ENCODE measurements around the gene PLXDC2. TPM values are rescaled to one million over a fixed set of nuclear protein-coding genes. Genes with fewer than 3 reads are reported as not detected.

Gene PLXDC2
- total and polyA plus RNA-seq, 3 experiments from 2014 or later = 0.15 to 1.5 (median 0.38) TPM

- no peaks in the 10 kb centered on the region for H3K27me3 ChIP-seq (ENCODE audit: insufficient read depth, low read length, poor library complexity, severe bottlenecking)
- no peak overlapping the region for H3K4me3 ChIP-seq (ENCODE audit: low read length)
- H3K27ac ChIP-seq (ENCODE audit: low read depth, low read length) = no peak overlapping the region
- ChIA-PET POLR2A (no interaction called here), CTCF (no interaction called here)
- no peaks in the 10 kb centered on the region for H3K27me3 Mint-ChIP-seq
- no peaks in the 10 kb centered on the region for H3K4me1 ChIP-seq (ENCODE audit: insufficient read depth, low read length)
- no peaks in the 10 kb centered on the region for H3K36me3 Mint-ChIP-seq
- H3K9me3 Mint-ChIP-seq = peaks cover 0 to 8% (median 4%) of the 10 kb centered on the region in 5 donors
- no peak for DNase-seq
- H3K9me3 ChIP-seq (ENCODE audit: low read length) = no peaks in the 10 kb centered on the region
- no peaks in the 10 kb centered on the region for H3K36me3 ChIP-seq (ENCODE audit: insufficient read depth, low read length)
- H3K4me1 Mint-ChIP-seq = no peaks in the 10 kb centered on the region
- H3K4me3 Mint-ChIP-seq = no peak overlapping the region
- no peak overlapping the region for H3K27ac Mint-ChIP-seq
Measured at GRCh38 chr10:19966751-19967150, 150.5 kb downstream of the PLXDC2 start.

GRCh38 chr10:19967981-19968380 is 151.7 kb downstream of the PLXDC2 start:
- Histone ChIP-seq H3K4me1 (ENCODE audit: insufficient read depth, low read length) (no peaks in the 10 kb centered on the region), H3K27me3 (ENCODE audit: insufficient read depth, low read length, poor library complexity, severe bottlenecking) (no peaks in the 10 kb centered on the region), H3K36me3 (ENCODE audit: insufficient read depth, low read length) (no peaks in the 10 kb centered on the region), H3K27ac (ENCODE audit: low read depth, low read length) (no peak overlapping the region), H3K4me3 (ENCODE audit: low read length) (no peak overlapping the region), H3K9me3 (ENCODE audit: low read length) (no peaks in the 10 kb centered on the region)
- DNase-seq = no peak
- Mint-ChIP-seq H3K27ac (no peak overlapping the region), H3K4me3 (no peak overlapping the region), H3K9me3 (peaks cover 0 to 4% (median 1%) of the 10 kb centered on the region in 5 donors), H3K36me3 (no peaks in the 10 kb centered on the region), H3K27me3 (no peaks in the 10 kb centered on the region), H3K4me1 (no peaks in the 10 kb centered on the region)
- POLR2A ChIA-PET = no interaction called here
- CTCF ChIA-PET = no interaction called here

GRCh38 chr10:19968745-19969144 is 152.5 kb downstream of the PLXDC2 start:
- CTCF ChIA-PET = no interaction called here
- Histone ChIP-seq H3K4me1 (ENCODE audit: insufficient read depth, low read length) (no peaks in the 10 kb centered on the region), H3K9me3 (ENCODE audit: low read length) (no peaks in the 10 kb centered on the region), H3K4me3 (ENCODE audit: low read length) (no peak overlapping the region), H3K36me3 (ENCODE audit: insufficient read depth, low read length) (no peaks in the 10 kb centered on the region), H3K27me3 (ENCODE audit: insufficient read depth, low read length, poor library complexity, severe bottlenecking) (no peaks in the 10 kb centered on the region), H3K27ac (ENCODE audit: low read depth, low read length) (no peak overlapping the region)
- POLR2A ChIA-PET = no interaction called here
- Mint-ChIP-seq H3K36me3 (no peaks in the 10 kb centered on the region), H3K27ac (no peak overlapping the region), H3K9me3 (peaks cover 0 to 3% (median 0%) of the 10 kb centered on the region in 5 donors), H3K4me1 (no peaks in the 10 kb centered on the region), H3K27me3 (no peaks in the 10 kb centered on the region), H3K4me3 (no peak overlapping the region)
- no peak for DNase-seq

- no peaks in the 10 kb centered on the region for H3K36me3 ChIP-seq (ENCODE audit: insufficient read depth, low read length)
- Mint-ChIP-seq H3K9me3 (peaks cover 0 to 3% (median 0%) of the 10 kb centered on the region in 5 donors), H3K4me1 (no peaks in the 10 kb centered on the region), H3K27me3 (no peaks in the 10 kb centered on the region), H3K36me3 (no peaks in the 10 kb centered on the region), H3K27ac (no peak overlapping the region), H3K4me3 (no peak overlapping the region)
- no peak overlapping the region for H3K4me3 ChIP-seq (ENCODE audit: low read length)
- no peaks in the 10 kb centered on the region for H3K9me3 ChIP-seq (ENCODE audit: low read length)
- POLR2A ChIA-PET = no interaction called here
- CTCF ChIA-PET = no interaction called here
- no peak overlapping the region for H3K27ac ChIP-seq (ENCODE audit: low read depth, low read length)
- no peak for DNase-seq
- no peaks in the 10 kb centered on the region for H3K27me3 ChIP-seq (ENCODE audit: insufficient read depth, low read length, poor library complexity, severe bottlenecking)
- H3K4me1 ChIP-seq (ENCODE audit: insufficient read depth, low read length) = no peaks in the 10 kb centered on the region
Measured at GRCh38 chr10:19970256-19970655, 154.0 kb downstream of the PLXDC2 start.

- H3K9me3 Mint-ChIP-seq = peaks cover 0 to 7% (median 0%) of the 10 kb centered on the region in 5 donors
- H3K4me3 ChIP-seq (ENCODE audit: low read length) = no peak overlapping the region
- ChIA-PET CTCF (no interaction called here), POLR2A (no interaction called here)
- H3K4me3 Mint-ChIP-seq = no peak overlapping the region
- no peak overlapping the region for H3K27ac ChIP-seq (ENCODE audit: low read depth, low read length)
- H3K27me3 Mint-ChIP-seq = no peaks in the 10 kb centered on the region
- H3K4me1 Mint-ChIP-seq = no peaks in the 10 kb centered on the region
- no peaks in the 10 kb centered on the region for H3K9me3 ChIP-seq (ENCODE audit: low read length)
- no peaks in the 10 kb centered on the region for H3K36me3 ChIP-seq (ENCODE audit: insufficient read depth, low read length)
- no peak overlapping the region for H3K27ac Mint-ChIP-seq
- no peaks in the 10 kb centered on the region for H3K27me3 ChIP-seq (ENCODE audit: insufficient read depth, low read length, poor library complexity, severe bottlenecking)
- H3K36me3 Mint-ChIP-seq = no peaks in the 10 kb centered on the region
- no peak for DNase-seq
- no peaks in the 10 kb centered on the region for H3K4me1 ChIP-seq (ENCODE audit: insufficient read depth, low read length)
Measured at GRCh38 chr10:19970717-19971116, 154.5 kb downstream of the PLXDC2 start.

- Mint-ChIP-seq H3K27ac (no peak overlapping the region), H3K27me3 (no peaks in the 10 kb centered on the region), H3K36me3 (no peaks in the 10 kb centered on the region), H3K4me3 (no peak overlapping the region), H3K4me1 (no peaks in the 10 kb centered on the region), H3K9me3 (peaks cover 0 to 7% (median under 1%) of the 10 kb centered on the region in 5 donors)
- Histone ChIP-seq H3K4me1 (ENCODE audit: insufficient read depth, low read length) (no peaks in the 10 kb centered on the region), H3K9me3 (ENCODE audit: low read length) (no peaks in the 10 kb centered on the region), H3K4me3 (ENCODE audit: low read length) (no peak overlapping the region), H3K27ac (ENCODE audit: low read depth, low read length) (no peak overlapping the region), H3K27me3 (ENCODE audit: insufficient read depth, low read length, poor library complexity, severe bottlenecking) (no peaks in the 10 kb centered on the region), H3K36me3 (ENCODE audit: insufficient read depth, low read length) (no peaks in the 10 kb centered on the region)
- POLR2A ChIA-PET = no interaction called here
- CTCF ChIA-PET = no interaction called here
- DNase-seq = no peak
Measured at GRCh38 chr10:19971343-19972052, 155.3 kb downstream of the PLXDC2 start.

GRCh38 chr10:19974138-19974537 is 157.9 kb downstream of the PLXDC2 start:
- H3K9me3 ChIP-seq (ENCODE audit: low read length) = no peaks in the 10 kb centered on the region
- H3K36me3 ChIP-seq (ENCODE audit: insufficient read depth, low read length) = no peaks in the 10 kb centered on the region
- H3K9me3 Mint-ChIP-seq = peaks cover 0 to 17% (median 2%) of the 10 kb centered on the region in 5 donors
- no peak overlapping the region for H3K4me3 ChIP-seq (ENCODE audit: low read length)
- no peak overlapping the region for H3K4me3 Mint-ChIP-seq
- H3K27me3 Mint-ChIP-seq = no peaks in the 10 kb centered on the region
- H3K36me3 Mint-ChIP-seq = peaks cover 0 to 2% (median 0%) of the 10 kb centered on the region in 3 donors
- H3K27ac ChIP-seq (ENCODE audit: low read depth, low read length) = no peak overlapping the region
- H3K27ac Mint-ChIP-seq = no peak overlapping the region
- no peak for DNase-seq
- ChIA-PET POLR2A (interaction anchor here (0.6 kb wide), 1 partner anchor 543 kb away, joined by 8 read pairs; no protein-coding TSS in a partner anchor), CTCF (no interaction called here)
- H3K4me1 Mint-ChIP-seq = no peaks in the 10 kb centered on the region
- no peaks in the 10 kb centered on the region for H3K4me1 ChIP-seq (ENCODE audit: insufficient read depth, low read length)
- no peaks in the 10 kb centered on the region for H3K27me3 ChIP-seq (ENCODE audit: insufficient read depth, low read length, poor library complexity, severe bottlenecking)

- no peak overlapping the region for H3K27ac ChIP-seq (ENCODE audit: low read depth, low read length)
- Mint-ChIP-seq H3K4me3 (no peak overlapping the region), H3K27ac (no peak overlapping the region), H3K9me3 (peaks cover 0 to 17% (median 2%) of the 10 kb centered on the region in 5 donors), H3K27me3 (no peaks in the 10 kb centered on the region), H3K4me1 (no peaks in the 10 kb centered on the region), H3K36me3 (peaks cover 0 to 2% (median 0%) of the 10 kb centered on the region in 3 donors)
- no peaks in the 10 kb centered on the region for H3K9me3 ChIP-seq (ENCODE audit: low read length)
- no peak overlapping the region for H3K4me3 ChIP-seq (ENCODE audit: low read length)
- H3K36me3 ChIP-seq (ENCODE audit: insufficient read depth, low read length) = no peaks in the 10 kb centered on the region
- CTCF ChIA-PET = no interaction called here
- H3K27me3 ChIP-seq (ENCODE audit: insufficient read depth, low read length, poor library complexity, severe bottlenecking) = no peaks in the 10 kb centered on the region
- no peaks in the 10 kb centered on the region for H3K4me1 ChIP-seq (ENCODE audit: insufficient read depth, low read length)
- POLR2A ChIA-PET = interaction anchor here (0.6 kb wide), 1 partner anchor 543 kb away, joined by 8 read pairs; no protein-coding TSS in a partner anchor
- no peak for DNase-seq
Measured at GRCh38 chr10:19974554-19974953, 158.3 kb downstream of the PLXDC2 start.
